HepG2 (cell line): Measurements from ENCODE around the gene RPTOR. TPM values are rescaled to one million over a fixed set of nuclear protein-coding genes. Genes with fewer than 3 reads are reported as not detected.

ENCODE experiments used
- ATAC-seq: fragments of 200-7000 bp; cut with Tn5 transposase; 3 replicates; pipeline ENCODE4 v1.9.1; 2020; ENCODE audit warnings: mild to moderate bottlenecking, moderate library complexity
- BruUV-seq: library from RNA; stranded (reverse); fragments of 400-500 nt; replicated peaks from 2 replicates; lab custom pipeline; 2021; lab: Mats Ljungman, UMichigan
- CTCF ChIA-PET: fragments of 300-600 bp; formaldehyde crosslinking; extraction: SDS; loops from one replicate; lab custom pipeline; 2021; ENCODE audit warnings: low total read pairs, inconsistent platforms, low intra/inter-chr PET ratio; lab: Yijun Ruan, JAX
- POLR2A ChIA-PET: fragments of 350-600 bp; sonication (Branson Sonifier 250); formaldehyde crosslinking; loops from one replicate; lab custom pipeline; 2020; ENCODE audit warnings: antibody characterized with exemption, inconsistent platforms; lab: Yijun Ruan, JAX
- DNase-seq: peaks from one replicate; pipeline ENCODE4 v3.0.0-alpha.2; 2015; ENCODE audit warnings: low spot score
- FAIRE-seq: peaks from 3 replicates; lab custom pipeline; 2011; peaks lifted over from hg19 to GRCh38; lab: Jason Lieb, UNC
- H2AFZ ChIP-seq: one replicate; pipeline ENCODE4 v1.6.1; 2011; ENCODE audit warnings: low read length, inconsistent platforms
- H3K27ac ChIP-seq: fragments of 300-600 bp; 3 replicates; pipeline ENCODE4 v1.8.0; 2011; ENCODE audit warnings: mixed run types, mild to moderate bottlenecking, mixed read lengths, low read length, inconsistent platforms; ENCODE audit not compliant: insufficient read depth; ENCODE audit errors: extremely low read length
- H3K27me3 ChIP-seq, 2 experiments: fragments of 200-600 bp in 1 of 2; 2 replicates in 1 of 2; 3 replicates in 1 of 2; pipeline versions ENCODE4 v1.6.0 to v1.8.0; 2011; ENCODE audit warnings: low read length in 2 of 2, mild to moderate bottlenecking in 2 of 2, moderate library complexity in 2 of 2, inconsistent platforms in 1 of 2; ENCODE audit not compliant: insufficient read depth in 2 of 2, control insufficient read depth in 1 of 2
- H3K36me3 ChIP-seq, 2 experiments: fragments of 200-600 bp in 1 of 2; replicated peaks in 1 of 2; 2 replicates in 1 of 2; 3 replicates in 1 of 2; pipeline versions ENCODE4 v1.5.1 to v1.8.0; 2011; ENCODE audit warnings: low read length in 2 of 2, inconsistent platforms in 1 of 2; ENCODE audit not compliant: insufficient read depth in 2 of 2, control insufficient read depth in 1 of 2
- H3K4me1 ChIP-seq: 2 replicates; pipeline ENCODE4 v1.5.1; 2012; ENCODE audit warnings: low read length, inconsistent platforms; ENCODE audit not compliant: insufficient read depth
- H3K4me2 ChIP-seq: 2 replicates; pipeline ENCODE4 v1.6.0; 2011; ENCODE audit warnings: low read depth, low read length, inconsistent platforms
- H3K4me3 ChIP-seq, 3 experiments: fragments of 200-600 bp in 1 of 3; sonication (generic), shearing (Covaris generic) in 1 of 3; replicated peaks in 1 of 3; 2 replicates each; pipeline ENCODE4 v1.5.1; 2011 to 2016; ENCODE audit warnings: low read length in 3 of 3, inconsistent platforms in 2 of 3, low read depth in 2 of 3, mild to moderate bottlenecking in 2 of 3, control low read depth in 1 of 3, mixed read lengths in 1 of 3; ENCODE audit not compliant: insufficient read depth in 1 of 3
- H3K79me2 ChIP-seq: one replicate; pipeline ENCODE4 v1.6.1; 2011; ENCODE audit warnings: low read length, inconsistent platforms; ENCODE audit not compliant: insufficient read depth
- H3K9ac ChIP-seq: 2 replicates; pipeline ENCODE4 v1.6.0; 2011; ENCODE audit warnings: mild to moderate bottlenecking, low read depth, low read length, inconsistent platforms; ENCODE audit not compliant: insufficient read depth
- H3K9me3 ChIP-seq: 2 replicates; pipeline ENCODE4 v1.5.1; 2012; ENCODE audit warnings: mild to moderate bottlenecking, low read length
- H4K20me1 ChIP-seq: 2 replicates; pipeline ENCODE4 v1.6.0; 2011; ENCODE audit warnings: inconsistent platforms, mild to moderate bottlenecking, low read length, moderate library complexity; ENCODE audit not compliant: insufficient read depth
- DR1 ChIP-seq: sonication (generic); formaldehyde crosslinking; IDR thresholded peaks from 2 replicates; pipeline ENCODE4 v1.8.0; 2021; ENCODE audit warnings: mild to moderate bottlenecking, missing genetic modification reagents, inconsistent platforms
- ELF1 ChIP-seq: sonication (generic); formaldehyde crosslinking; IDR thresholded peaks from 2 replicates; pipeline ENCODE4 v1.4.0; 2020; ENCODE audit warnings: missing genetic modification reagents
- GATA4 ChIP-seq: sonication (generic); IDR thresholded peaks from 2 replicates; pipeline ENCODE4 v1.6.1; 2016; ENCODE audit warnings: antibody characterized with exemption, low read depth, borderline replicate concordance
- HMG20A ChIP-seq: IDR thresholded peaks from 2 replicates; pipeline ENCODE4 v1.6.1; 2016; ENCODE audit warnings: borderline replicate concordance
- LCORL ChIP-seq, 2 experiments: fragments of 450-650 bp in 1 of 2; sonication (generic) in 1 of 2; formaldehyde crosslinking in 1 of 2; IDR thresholded peaks; 2 replicates each; pipeline versions ENCODE4 v1.5.0 to v1.6.1; 2017 to 2020; ENCODE audit warnings: antibody characterized with exemption in 1 of 2, missing genetic modification reagents in 1 of 2
- MEIS2 ChIP-seq: sonication (generic); formaldehyde crosslinking; IDR thresholded peaks from 2 replicates; pipeline ENCODE4 v1.9.0; 2021; ENCODE audit warnings: mild to moderate bottlenecking, missing genetic modification reagents
- MXD4 ChIP-seq: IDR thresholded peaks from 2 replicates; pipeline ENCODE4 v1.6.1; 2016; ENCODE audit warnings: mild to moderate bottlenecking, missing biosample characterization, missing genetic modification reagents
- PITX1 ChIP-seq: sonication (generic); formaldehyde crosslinking; IDR thresholded peaks from 2 replicates; pipeline ENCODE4 v1.5.1; 2020; ENCODE audit warnings: mild to moderate bottlenecking, missing genetic modification reagents
- RAD51 ChIP-seq: fragments of 450-650 bp; IDR thresholded peaks from 2 replicates; pipeline ENCODE4 v1.6.1; 2016; ENCODE audit warnings: borderline replicate concordance
- SSRP1 ChIP-seq: IDR thresholded peaks from 2 replicates; pipeline ENCODE4 v1.6.1; 2016; ENCODE audit warnings: control low read depth
- TARDBP ChIP-seq: sonication (generic); formaldehyde crosslinking; IDR thresholded peaks from 2 replicates; pipeline ENCODE4 v1.8.0; 2022; ENCODE audit warnings: mild to moderate bottlenecking, missing genetic modification reagents
- ZBTB8A ChIP-seq: sonication (generic); formaldehyde crosslinking; IDR thresholded peaks from 2 replicates; pipeline ENCODE4 v1.4.0; 2020; ENCODE audit warnings: mild to moderate bottlenecking, low read depth, missing genetic modification reagents, borderline replicate concordance
- ZFP1 ChIP-seq: IDR thresholded peaks from 2 replicates; pipeline ENCODE4 v1.6.1; 2016
- ZFP82 ChIP-seq: sonication (generic); formaldehyde crosslinking; IDR thresholded peaks from 2 replicates; pipeline ENCODE4 v1.5.1; 2020; ENCODE audit warnings: mild to moderate bottlenecking, missing genetic modification reagents, borderline replicate concordance
- ZNF180 ChIP-seq: sonication (generic); formaldehyde crosslinking; IDR thresholded peaks from 2 replicates; pipeline ENCODE4 v1.4.0; 2020; ENCODE audit warnings: low read depth, missing genetic modification reagents, borderline replicate concordance
- ZNF572 ChIP-seq: sonication (generic); formaldehyde crosslinking; IDR thresholded peaks from 2 replicates; pipeline ENCODE4 v1.5.1; 2020; ENCODE audit warnings: mild to moderate bottlenecking, missing genetic modification reagents
- WGBS: methylation state at CpG from one replicate; pipeline ENCODE4 v1.1.6; 2017; ENCODE audit warnings: low lambda C conversion rate; 5-methylcytosine and 5-hydroxymethylcytosine counted together
- in situ Hi-C: cut with HindIII; loops from 2 replicates; pipeline ENCODE4 v1.10.0; 2017; ENCODE audit warnings: low pct_unique_long_range_greater_than_20kb; ENCODE audit not compliant: extremely low pct_ligation_motif_present
- intact Hi-C: fragments of 100-400 bp; cut with micrococcal nuclease; formaldehyde crosslinking; loops from one replicate; pipeline ENCODE4 v1.10.0; 2022; ENCODE audit not compliant: unreplicated experiment
- polyA plus RNA-seq, 8 experiments: library from polyadenylated mRNA; depleted of rRNA in 3 of 8; stranded (reverse) in 7 of 8; unstranded in 1 of 8; fragments of >200 nt; fragmentation: Illumina TruSeq in 4 of 8; extraction: Trizol in 4 of 8; gene quantifications; 2 replicates each; pipeline versions ENCODE4 v1.2.1 to v1.2.3, GENCODE V29; 2011 to 2016; ENCODE audit warnings: low read depth in 4 of 8, missing spikeins in 1 of 8, mixed read lengths in 1 of 8; ENCODE audit not compliant: insufficient read depth in 1 of 8
- total RNA-seq, 5 experiments: library from RNA; depleted of rRNA; stranded (reverse); fragments of >200 nt; fragmentation: Illumina TruSeq; extraction: Trizol; gene quantifications; 2 replicates each; pipeline ENCODE4 v1.2.3, GENCODE V29; 2016; ENCODE audit warnings: low read depth in 1 of 5
- TF ChIP-seq, protein P1 (sequence below): sonication (generic); formaldehyde crosslinking; IDR thresholded peaks from 2 replicates; pipeline ENCODE4 v1.4.0; 2020; ENCODE audit warnings: missing genetic modification reagents

Gene RPTOR
- total and polyA plus RNA-seq, 2 of the 13 experiments (the other 11 are each of a cell fraction or from before 2014, with no cell fraction given): 6.6 to 25.3 TPM

DNA sequence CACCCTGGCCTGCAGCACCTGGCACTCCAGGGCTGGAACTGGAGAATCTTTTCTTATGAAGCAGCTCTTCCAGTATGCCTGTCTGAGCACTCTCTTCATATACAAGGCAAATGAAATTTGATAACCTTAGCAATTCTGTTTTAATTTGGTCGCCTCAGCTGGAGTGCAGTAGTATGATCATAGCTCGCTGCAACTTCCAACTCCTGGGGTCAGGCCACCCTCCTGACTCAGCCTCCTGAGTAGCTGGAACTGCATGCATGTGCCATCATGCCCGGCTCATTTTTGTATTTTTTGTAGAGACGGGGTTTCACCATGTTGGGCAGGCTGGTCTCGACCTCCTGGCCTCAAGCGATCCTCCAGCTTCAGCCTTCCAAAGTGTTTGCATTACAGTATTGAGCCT is 306.2 kb downstream of the RPTOR start:
- TF ChIP-seq MEIS2 (no peak), LCORL (IDR thresholded peaks at IDR 0.05) (no peak), LCORL (CRISPR knock-in tag; IDR thresholded peaks at IDR 0.05) (no peak), MXD4 (CRISPR knock-in tag) (no peak), ZNF180 (no peak), ZNF572 (CRISPR knock-in tag) (no peak), PITX1 (no peak), DR1 (no peak), SSRP1 (CRISPR knock-in tag) (no peak), ZBTB8A (CRISPR knock-in tag) (no peak), ELF1 (no peak)
- ChIA-PET POLR2A (no interaction called here), CTCF (no interaction called here)
- Histone ChIP-seq H3K4me2 (no peak overlapping the region), H3K27ac (no peak overlapping the region), H3K9ac (no peak overlapping the region), H3K79me2 (no peaks in the 10 kb centered on the region), H3K4me3 (no peak overlapping the region), H3K9me3 (no peaks in the 10 kb centered on the region), H3K27me3 (no peaks in the 10 kb centered on the region), H3K4me1 (no peaks in the 10 kb centered on the region), H4K20me1 (no peaks in the 10 kb centered on the region), H2AFZ (no peak overlapping the region), H3K36me3 (peaks cover 23 to 55% of the 10 kb centered on the region in 2 experiments; a peak in 4 of 5 replicates)
- FAIRE-seq (no peak), DNase-seq (no peak), ATAC-seq (no peak)
- WGBS: 82% methylated on average over 6 of the region's 6 CpGs
- no TSS peak for BruUV-seq
- in situ Hi-C loops (no loop called here), intact Hi-C loops (no loop called here)

- ChIA-PET POLR2A (no interaction called here), CTCF (no interaction called here)
- intact Hi-C loops: no loop called here
- Histone ChIP-seq H3K4me3 (no peak overlapping the region), H3K79me2 (no peaks in the 10 kb centered on the region), H3K4me2 (no peak overlapping the region), H3K27me3 (no peaks in the 10 kb centered on the region), H3K4me1 (no peaks in the 10 kb centered on the region), H4K20me1 (no peaks in the 10 kb centered on the region), H2AFZ (no peak overlapping the region), H3K9me3 (no peaks in the 10 kb centered on the region), H3K9ac (no peak overlapping the region), H3K36me3 (peaks cover 23 to 54% of the 10 kb centered on the region in 2 experiments), H3K27ac (no peak overlapping the region)
- in situ Hi-C loops: no loop called here
- BruUV-seq: no TSS peak
- FAIRE-seq: no peak
- WGBS: 92% methylated on average over 17 of the region's 17 CpGs
- DNase-seq: no peak
- no peak for ATAC-seq
- TF ChIP-seq, protein P1, sequence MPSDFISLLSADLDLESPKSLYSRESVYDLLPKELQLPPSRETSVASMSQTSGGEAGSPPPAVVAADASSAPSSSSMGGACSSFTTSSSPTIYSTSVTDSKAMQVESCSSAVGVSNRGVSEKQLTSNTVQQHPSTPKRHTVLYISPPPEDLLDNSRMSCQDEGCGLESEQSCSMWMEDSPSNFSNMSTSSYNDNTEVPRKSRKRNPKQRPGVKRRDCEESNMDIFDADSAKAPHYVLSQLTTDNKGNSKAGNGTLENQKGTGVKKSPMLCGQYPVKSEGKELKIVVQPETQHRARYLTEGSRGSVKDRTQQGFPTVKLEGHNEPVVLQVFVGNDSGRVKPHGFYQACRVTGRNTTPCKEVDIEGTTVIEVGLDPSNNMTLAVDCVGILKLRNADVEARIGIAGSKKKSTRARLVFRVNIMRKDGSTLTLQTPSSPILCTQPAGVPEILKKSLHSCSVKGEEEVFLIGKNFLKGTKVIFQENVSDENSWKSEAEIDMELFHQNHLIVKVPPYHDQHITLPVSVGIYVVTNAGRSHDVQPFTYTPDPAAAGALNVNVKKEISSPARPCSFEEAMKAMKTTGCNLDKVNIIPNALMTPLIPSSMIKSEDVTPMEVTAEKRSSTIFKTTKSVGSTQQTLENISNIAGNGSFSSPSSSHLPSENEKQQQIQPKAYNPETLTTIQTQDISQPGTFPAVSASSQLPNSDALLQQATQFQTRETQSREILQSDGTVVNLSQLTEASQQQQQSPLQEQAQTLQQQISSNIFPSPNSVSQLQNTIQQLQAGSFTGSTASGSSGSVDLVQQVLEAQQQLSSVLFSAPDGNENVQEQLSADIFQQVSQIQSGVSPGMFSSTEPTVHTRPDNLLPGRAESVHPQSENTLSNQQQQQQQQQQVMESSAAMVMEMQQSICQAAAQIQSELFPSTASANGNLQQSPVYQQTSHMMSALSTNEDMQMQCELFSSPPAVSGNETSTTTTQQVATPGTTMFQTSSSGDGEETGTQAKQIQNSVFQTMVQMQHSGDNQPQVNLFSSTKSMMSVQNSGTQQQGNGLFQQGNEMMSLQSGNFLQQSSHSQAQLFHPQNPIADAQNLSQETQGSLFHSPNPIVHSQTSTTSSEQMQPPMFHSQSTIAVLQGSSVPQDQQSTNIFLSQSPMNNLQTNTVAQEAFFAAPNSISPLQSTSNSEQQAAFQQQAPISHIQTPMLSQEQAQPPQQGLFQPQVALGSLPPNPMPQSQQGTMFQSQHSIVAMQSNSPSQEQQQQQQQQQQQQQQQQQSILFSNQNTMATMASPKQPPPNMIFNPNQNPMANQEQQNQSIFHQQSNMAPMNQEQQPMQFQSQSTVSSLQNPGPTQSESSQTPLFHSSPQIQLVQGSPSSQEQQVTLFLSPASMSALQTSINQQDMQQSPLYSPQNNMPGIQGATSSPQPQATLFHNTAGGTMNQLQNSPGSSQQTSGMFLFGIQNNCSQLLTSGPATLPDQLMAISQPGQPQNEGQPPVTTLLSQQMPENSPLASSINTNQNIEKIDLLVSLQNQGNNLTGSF (CRISPR knock-in tag): no peak
- TF ChIP-seq RAD51: no peak
- no peak for TF ChIP-seq TARDBP (CRISPR knock-in tag)
- no peak for TF ChIP-seq ZFP82 (CRISPR knock-in tag)
- no peak for TF ChIP-seq GATA4
- no peak for TF ChIP-seq ZFP1 (CRISPR knock-in tag)
- no peak for TF ChIP-seq HMG20A (CRISPR knock-in tag)
These were observed 306.8 kb downstream of the RPTOR start for GRCh38 chr17:80851277-80851925.
